ENCODE results near the gene NCDN.

Gene NCDN

GRCh38 chr1:35518183-35518582 is 39.4 kb upstream of the NCDN start:
- Histone ChIP-seq H3K4me3 (ENCODE audit: low read depth, low read length) (no peak overlapping the region), H4K91ac (ENCODE audit: low read depth, low read length) (no peak overlapping the region), H3K4ac (ENCODE audit: low read depth, low read length) (no peak overlapping the region), H3K9me3 (ENCODE audit: insufficient read depth, low read depth, low read length) (no peaks in the 10 kb centered on the region), H3K18ac (ENCODE audit: low read length) (no peak overlapping the region), H3K79me1 (ENCODE audit: low read length) (no peaks in the 10 kb centered on the region), H3K36me3 (ENCODE audit: control insufficient read depth in 1 of 2, insufficient read depth in 2 of 2, low read length in 2 of 2) (no peaks in the 10 kb centered on the region), H3K9ac (ENCODE audit: low read length) (no peak overlapping the region), H3K4me2 (ENCODE audit: low read length) (no peak overlapping the region), H3K23ac (ENCODE audit: low read length) (no peak overlapping the region), H3K27ac (ENCODE audit: low read depth, low read length) (no peak overlapping the region), H3K14ac (ENCODE audit: low read length) (no peak overlapping the region), H2AFZ (ENCODE audit: insufficient read depth, low read length, poor library complexity) (no peak overlapping the region), H4K8ac (ENCODE audit: low read depth, low read length) (no peak overlapping the region), H2AK5ac (ENCODE audit: low read length) (no peak overlapping the region), H3K79me2 (ENCODE audit: control insufficient read depth, insufficient read depth, low read length, poor library complexity) (no peaks in the 10 kb centered on the region), H3K27me3 (ENCODE audit: insufficient read depth, low read length) (no peaks in the 10 kb centered on the region), H3K4me1 (ENCODE audit: control insufficient read depth in 1 of 2, insufficient read depth in 2 of 2, low read length in 2 of 2) (peaks cover 0 to 2% of the 10 kb centered on the region in 2 experiments), H2BK5ac (ENCODE audit: low read depth, low read length, poor library complexity) (no peak overlapping the region), H2BK12ac (ENCODE audit: low read length) (no peak overlapping the region), H4K12ac (ENCODE audit: low read depth, low read length) (no peak overlapping the region), H2BK120ac (ENCODE audit: insufficient read depth, low read length, poor library complexity) (no peak overlapping the region)
- no peak for DNase-seq
- WGBS (ENCODE audit: extremely low coverage, insufficient coverage, insufficient read length) = no CpG with 5 or more reads among the region's 3 CpGs

GRCh38 chr1:35519432-35519831 is 38.2 kb upstream of the NCDN start:
- WGBS (ENCODE audit: extremely low coverage, insufficient coverage, insufficient read length) = no CpG with 5 or more reads among the region's 2 CpGs
- H4K12ac ChIP-seq (ENCODE audit: low read depth, low read length) = no peak overlapping the region
- no peak overlapping the region for H4K8ac ChIP-seq (ENCODE audit: low read depth, low read length)
- H2BK12ac ChIP-seq (ENCODE audit: low read length) = no peak overlapping the region
- no peak overlapping the region for H3K14ac ChIP-seq (ENCODE audit: low read length)
- no peak overlapping the region for H2AK5ac ChIP-seq (ENCODE audit: low read length)
- H3K27me3 ChIP-seq (ENCODE audit: insufficient read depth, low read length) = no peaks in the 10 kb centered on the region
- H3K4me2 ChIP-seq (ENCODE audit: low read length) = no peak overlapping the region
- no peaks in the 10 kb centered on the region for H3K79me1 ChIP-seq (ENCODE audit: low read length)
- no peak for DNase-seq
- H3K36me3 ChIP-seq (ENCODE audit: control insufficient read depth in 1 of 2, insufficient read depth in 2 of 2, low read length in 2 of 2) = no peaks in the 10 kb centered on the region
- H3K4ac ChIP-seq (ENCODE audit: low read depth, low read length) = no peak overlapping the region
- no peak overlapping the region for H3K9ac ChIP-seq (ENCODE audit: low read length)
- H2BK120ac ChIP-seq (ENCODE audit: insufficient read depth, low read length, poor library complexity) = no peak overlapping the region
- H4K91ac ChIP-seq (ENCODE audit: low read depth, low read length) = no peak overlapping the region
- H3K4me3 ChIP-seq (ENCODE audit: low read depth, low read length) = no peak overlapping the region
- peak overlapping the region; percentile 47 for H3K27ac ChIP-seq (ENCODE audit: low read depth, low read length)
- H3K23ac ChIP-seq (ENCODE audit: low read length) = no peak overlapping the region
- H3K79me2 ChIP-seq (ENCODE audit: control insufficient read depth, insufficient read depth, low read length, poor library complexity) = no peaks in the 10 kb centered on the region
- H3K4me1 ChIP-seq (ENCODE audit: control insufficient read depth in 1 of 2, insufficient read depth in 2 of 2, low read length in 2 of 2) = peaks cover 0 to 5% of the 10 kb centered on the region in 2 experiments
- H3K18ac ChIP-seq (ENCODE audit: low read length) = no peak overlapping the region
- H2AFZ ChIP-seq (ENCODE audit: insufficient read depth, low read length, poor library complexity) = no peak overlapping the region
- no peak overlapping the region for H2BK5ac ChIP-seq (ENCODE audit: low read depth, low read length, poor library complexity)
- no peaks in the 10 kb centered on the region for H3K9me3 ChIP-seq (ENCODE audit: insufficient read depth, low read depth, low read length)

GRCh38 chr1:35524106-35524505 is 33.5 kb upstream of the NCDN start:
- no peaks in the 10 kb centered on the region for H3K27me3 ChIP-seq (ENCODE audit: insufficient read depth, low read length)
- no peak overlapping the region for H4K12ac ChIP-seq (ENCODE audit: low read depth, low read length)
- H3K18ac ChIP-seq (ENCODE audit: low read length) = no peak overlapping the region
- H3K79me1 ChIP-seq (ENCODE audit: low read length) = no peaks in the 10 kb centered on the region
- H3K23ac ChIP-seq (ENCODE audit: low read length) = no peak overlapping the region
- no peaks in the 10 kb centered on the region for H3K36me3 ChIP-seq (ENCODE audit: control insufficient read depth in 1 of 2, insufficient read depth in 2 of 2, low read length in 2 of 2)
- no peak overlapping the region for H3K4ac ChIP-seq (ENCODE audit: low read depth, low read length)
- peak in 1 of 2 donors; percentile 15 for DNase-seq
- no peak overlapping the region for H2AK5ac ChIP-seq (ENCODE audit: low read length)
- no peak overlapping the region for H2AFZ ChIP-seq (ENCODE audit: insufficient read depth, low read length, poor library complexity)
- H4K8ac ChIP-seq (ENCODE audit: low read depth, low read length) = no peak overlapping the region
- no peak overlapping the region for H2BK120ac ChIP-seq (ENCODE audit: insufficient read depth, low read length, poor library complexity)
- H3K9me3 ChIP-seq (ENCODE audit: insufficient read depth, low read depth, low read length) = no peaks in the 10 kb centered on the region
- H3K9ac ChIP-seq (ENCODE audit: low read length) = no peak overlapping the region
- WGBS (ENCODE audit: extremely low coverage, insufficient coverage, insufficient read length) = no CpG with 5 or more reads among the region's 2 CpGs
- H4K91ac ChIP-seq (ENCODE audit: low read depth, low read length) = peak overlapping the region; percentile 1
- H3K79me2 ChIP-seq (ENCODE audit: control insufficient read depth, insufficient read depth, low read length, poor library complexity) = no peaks in the 10 kb centered on the region
- H3K14ac ChIP-seq (ENCODE audit: low read length) = no peak overlapping the region
- H3K4me1 ChIP-seq (ENCODE audit: control insufficient read depth in 1 of 2, insufficient read depth in 2 of 2, low read length in 2 of 2) = peaks cover 0 to 5% of the 10 kb centered on the region in 2 experiments
- no peak overlapping the region for H3K4me3 ChIP-seq (ENCODE audit: low read depth, low read length)
- H3K27ac ChIP-seq (ENCODE audit: low read depth, low read length) = peak overlapping the region; percentile 82
- H2BK12ac ChIP-seq (ENCODE audit: low read length) = no peak overlapping the region
- H2BK5ac ChIP-seq (ENCODE audit: low read depth, low read length, poor library complexity) = no peak overlapping the region
- H3K4me2 ChIP-seq (ENCODE audit: low read length) = peak overlapping the region; percentile 35

- no peak overlapping the region for H3K18ac ChIP-seq (ENCODE audit: low read length)
- H3K79me1 ChIP-seq (ENCODE audit: low read length) = no peaks in the 10 kb centered on the region
- WGBS (ENCODE audit: extremely low coverage, insufficient coverage, insufficient read length) = no CpG with 5 or more reads among the region's 5 CpGs
- H3K4me3 ChIP-seq (ENCODE audit: low read depth, low read length) = no peak overlapping the region
- H3K36me3 ChIP-seq (ENCODE audit: control insufficient read depth in 1 of 2, insufficient read depth in 2 of 2, low read length in 2 of 2) = peaks cover 4 to 10% of the 10 kb centered on the region in 2 experiments
- H3K27me3 ChIP-seq (ENCODE audit: insufficient read depth, low read length) = no peaks in the 10 kb centered on the region
- H3K14ac ChIP-seq (ENCODE audit: low read length) = no peak overlapping the region
- no peak overlapping the region for H4K12ac ChIP-seq (ENCODE audit: low read depth, low read length)
- no peak overlapping the region for H4K91ac ChIP-seq (ENCODE audit: low read depth, low read length)
- H2BK120ac ChIP-seq (ENCODE audit: insufficient read depth, low read length, poor library complexity) = no peak overlapping the region
- no peak overlapping the region for H3K23ac ChIP-seq (ENCODE audit: low read length)
- DNase-seq = no peak
- no peaks in the 10 kb centered on the region for H3K79me2 ChIP-seq (ENCODE audit: control insufficient read depth, insufficient read depth, low read length, poor library complexity)
- no peak overlapping the region for H3K27ac ChIP-seq (ENCODE audit: low read depth, low read length)
- no peak overlapping the region for H2BK5ac ChIP-seq (ENCODE audit: low read depth, low read length, poor library complexity)
- H4K8ac ChIP-seq (ENCODE audit: low read depth, low read length) = no peak overlapping the region
- H3K9me3 ChIP-seq (ENCODE audit: insufficient read depth, low read depth, low read length) = peaks cover 3% of the 10 kb centered on the region
- no peaks in the 10 kb centered on the region for H3K4me1 ChIP-seq (ENCODE audit: control insufficient read depth in 1 of 2, insufficient read depth in 2 of 2, low read length in 2 of 2)
- no peak overlapping the region for H3K4ac ChIP-seq (ENCODE audit: low read depth, low read length)
- no peak overlapping the region for H3K9ac ChIP-seq (ENCODE audit: low read length)
- H2BK12ac ChIP-seq (ENCODE audit: low read length) = no peak overlapping the region
- no peak overlapping the region for H2AK5ac ChIP-seq (ENCODE audit: low read length)
- H2AFZ ChIP-seq (ENCODE audit: insufficient read depth, low read length, poor library complexity) = no peak overlapping the region
- no peak overlapping the region for H3K4me2 ChIP-seq (ENCODE audit: low read length)
Measured at GRCh38 chr1:35530168-35530567, 27.4 kb upstream of the NCDN start.
